HepG2 (cell line): Measurements from ENCODE around the gene BBIP1. TPM values are rescaled to one million over a fixed set of nuclear protein-coding genes. Genes with fewer than 3 reads are reported as not detected.

ENCODE experiments used
- AFF4 ChIP-seq: sonication (generic); formaldehyde crosslinking; IDR thresholded peaks from 2 replicates; pipeline ENCODE4 v1.4.0; 2020; ENCODE audit warnings: missing genetic modification reagents
- MTF1 ChIP-seq: sonication (generic); formaldehyde crosslinking; IDR thresholded peaks from 2 replicates; pipeline ENCODE4 v1.5.0; 2020; ENCODE audit warnings: missing genetic modification reagents
- MXD3 ChIP-seq: IDR thresholded peaks from 2 replicates; pipeline ENCODE4 v1.6.1; 2016; ENCODE audit warnings: mild to moderate bottlenecking, missing biosample characterization, missing genetic modification reagents
- SMAD3 ChIP-seq: sonication (generic); formaldehyde crosslinking; IDR thresholded peaks from 2 replicates; pipeline ENCODE4 v1.4.0; 2020; ENCODE audit warnings: missing genetic modification reagents
- SNAPC4 ChIP-seq: sonication (generic); formaldehyde crosslinking; IDR thresholded peaks from 2 replicates; pipeline ENCODE4 v1.4.0; 2020; ENCODE audit warnings: mild to moderate bottlenecking, missing genetic modification reagents
- TFDP1 ChIP-seq: IDR thresholded peaks from 2 replicates; pipeline ENCODE4 v1.6.1; 2016; ENCODE audit warnings: missing compliant biosample characterization, missing genetic modification reagents, borderline replicate concordance
- ZBTB33 ChIP-seq: sonication (generic); formaldehyde crosslinking; IDR thresholded peaks from 2 replicates; pipeline ENCODE4 v1.4.0; 2020; ENCODE audit warnings: missing genetic modification reagents
- ZNF354B ChIP-seq: sonication (generic); formaldehyde crosslinking; IDR thresholded peaks from 2 replicates; pipeline ENCODE4 v1.8.0; 2022; ENCODE audit warnings: mild to moderate bottlenecking, missing genetic modification reagents
- polyA plus RNA-seq, 8 experiments: library from polyadenylated mRNA; depleted of rRNA in 3 of 8; stranded (reverse) in 7 of 8; unstranded in 1 of 8; fragments of >200 nt; fragmentation: Illumina TruSeq in 4 of 8; extraction: Trizol in 4 of 8; gene quantifications; 2 replicates each; pipeline versions ENCODE4 v1.2.1 to v1.2.3, GENCODE V29; 2011 to 2016; ENCODE audit warnings: low read depth in 4 of 8, missing spikeins in 1 of 8, mixed read lengths in 1 of 8; ENCODE audit not compliant: insufficient read depth in 1 of 8
- total RNA-seq, 5 experiments: library from RNA; depleted of rRNA; stranded (reverse); fragments of >200 nt; fragmentation: Illumina TruSeq; extraction: Trizol; gene quantifications; 2 replicates each; pipeline ENCODE4 v1.2.3, GENCODE V29; 2016; ENCODE audit warnings: low read depth in 1 of 5

BBIP1 gene
- total and polyA plus RNA-seq, 2 of the 13 experiments (the other 11 are each of a cell fraction or from before 2014, with no cell fraction given) = 18.3 to 24.1 TPM

- TF ChIP-seq ZBTB33 (CRISPR knock-in tag) = no peak
- no peak for TF ChIP-seq AFF4
- TF ChIP-seq TFDP1 = no peak
- no peak for TF ChIP-seq SMAD3 (CRISPR knock-in tag)
- TF ChIP-seq MTF1 (CRISPR knock-in tag) = no peak
- no peak for TF ChIP-seq MXD3
- TF ChIP-seq ZNF354B (CRISPR knock-in tag) = no peak
- no peak for TF ChIP-seq SNAPC4
These were observed 48.7 kb upstream of the BBIP1 start (continued) for GRCh38 chr10:110967645-110968044.
